GM18867 (cell line): ENCODE results near the gene CYP1B1.
"Not testable (repeated sequence)": the region's sequence is repeated elsewhere in the genome, so short reads cannot be mapped to it uniquely, and the experiment has no call there.

Experiments
- ATAC-seq: cut with Tn5 transposase; IDR thresholded peaks from one replicate; pipeline ENCODE4 v1.9.1; 2021; ENCODE audit warnings: mild to moderate bottlenecking, moderate library complexity; ENCODE audit not compliant: unreplicated experiment

CYP1B1 gene

DNA sequence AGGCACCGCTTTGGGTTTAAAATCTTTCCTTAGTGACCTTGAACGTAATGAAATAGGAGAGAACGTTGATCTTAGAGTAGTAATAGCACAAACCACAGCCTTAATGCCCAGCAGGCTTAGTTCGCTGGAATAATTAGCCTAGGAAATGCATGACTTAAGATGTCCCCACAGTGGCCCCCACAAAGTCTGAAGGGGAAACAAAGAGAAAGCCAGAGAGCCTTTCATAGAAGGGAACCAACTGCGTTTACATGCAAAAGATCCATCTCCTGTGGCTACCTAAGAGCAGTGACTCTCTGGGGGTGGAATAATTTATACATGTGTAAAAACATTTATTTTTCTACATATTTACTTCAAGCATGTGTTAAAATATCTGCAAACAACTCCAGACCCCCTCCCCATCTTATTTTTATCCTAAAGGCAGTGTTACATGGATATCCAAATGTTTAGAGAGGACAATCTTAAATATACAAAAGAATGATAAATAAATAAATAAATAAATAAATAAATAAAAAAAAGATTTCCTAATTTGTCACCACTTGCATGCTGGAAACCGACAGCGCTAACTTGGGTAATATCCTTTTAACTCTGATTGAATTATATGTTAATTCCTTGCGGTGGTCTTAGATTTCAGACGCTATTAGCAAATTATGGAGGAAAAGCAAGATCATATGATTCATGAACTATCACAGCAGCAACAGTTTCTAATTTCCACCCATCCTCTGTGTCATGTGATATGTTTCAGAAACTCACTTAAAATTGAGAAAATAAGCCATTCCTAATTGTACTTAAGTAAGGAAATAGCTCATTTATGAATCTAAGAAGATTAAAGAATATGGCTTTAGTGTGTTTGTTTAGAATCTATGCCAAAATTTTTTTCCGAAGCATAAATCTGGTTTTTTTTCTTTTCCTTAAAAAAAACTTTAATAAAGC, 23.4 kb upstream of the CYP1B1 start:
- ATAC-seq = no peak

DNA sequence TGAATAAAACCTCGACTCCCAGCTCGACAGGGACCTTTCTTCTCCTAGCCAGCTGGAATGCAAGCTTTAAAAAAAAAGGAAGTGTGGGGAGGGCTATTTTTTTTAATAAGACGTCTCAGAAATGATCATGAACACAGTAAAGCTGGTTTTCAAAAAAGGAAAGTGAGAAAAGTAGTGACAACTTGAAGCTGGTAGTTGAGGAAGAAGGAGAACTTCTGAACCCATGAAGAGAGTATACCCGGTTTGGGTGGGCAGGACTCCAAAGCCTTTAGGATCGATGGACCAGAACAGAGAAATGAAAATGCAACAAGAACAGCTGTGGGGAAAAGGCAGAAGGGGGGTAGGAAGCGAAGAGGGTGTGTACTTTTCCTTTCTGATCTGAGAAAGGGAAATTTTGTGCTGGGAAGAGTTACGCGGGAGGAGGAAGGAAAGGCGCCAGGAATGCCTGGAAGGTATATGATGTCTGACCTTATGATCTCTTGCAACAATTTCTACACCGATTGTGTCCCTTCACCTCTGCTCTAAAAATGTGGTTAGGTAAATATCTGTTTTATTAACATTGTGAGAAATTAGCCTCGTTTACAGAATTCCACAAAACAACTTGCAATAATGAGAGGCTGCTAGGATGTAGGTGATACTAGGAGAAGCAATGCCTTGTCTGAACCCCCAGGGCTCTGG, 22.6 kb upstream of the CYP1B1 start:
- no peak for ATAC-seq

DNA sequence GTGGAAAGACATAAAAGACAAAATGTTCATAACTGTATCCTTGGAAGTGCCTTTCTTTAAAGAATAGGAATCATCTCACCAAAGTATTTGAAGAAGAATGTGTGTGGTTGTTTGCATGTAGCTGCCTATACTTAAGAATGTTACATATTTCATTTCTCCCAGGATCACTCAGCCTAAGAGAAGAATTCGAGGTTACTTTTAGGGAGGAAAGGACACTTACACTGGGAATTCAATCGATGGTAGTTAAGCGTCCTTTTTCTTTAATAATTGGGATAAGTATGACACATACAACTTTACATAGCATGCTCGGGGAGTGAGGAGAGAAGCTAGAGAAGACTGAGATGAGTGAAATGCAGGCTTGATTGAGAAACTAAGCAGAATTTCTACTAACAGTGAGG, 22.0 kb upstream of the CYP1B1 start:
- ATAC-seq = no peak

DNA sequence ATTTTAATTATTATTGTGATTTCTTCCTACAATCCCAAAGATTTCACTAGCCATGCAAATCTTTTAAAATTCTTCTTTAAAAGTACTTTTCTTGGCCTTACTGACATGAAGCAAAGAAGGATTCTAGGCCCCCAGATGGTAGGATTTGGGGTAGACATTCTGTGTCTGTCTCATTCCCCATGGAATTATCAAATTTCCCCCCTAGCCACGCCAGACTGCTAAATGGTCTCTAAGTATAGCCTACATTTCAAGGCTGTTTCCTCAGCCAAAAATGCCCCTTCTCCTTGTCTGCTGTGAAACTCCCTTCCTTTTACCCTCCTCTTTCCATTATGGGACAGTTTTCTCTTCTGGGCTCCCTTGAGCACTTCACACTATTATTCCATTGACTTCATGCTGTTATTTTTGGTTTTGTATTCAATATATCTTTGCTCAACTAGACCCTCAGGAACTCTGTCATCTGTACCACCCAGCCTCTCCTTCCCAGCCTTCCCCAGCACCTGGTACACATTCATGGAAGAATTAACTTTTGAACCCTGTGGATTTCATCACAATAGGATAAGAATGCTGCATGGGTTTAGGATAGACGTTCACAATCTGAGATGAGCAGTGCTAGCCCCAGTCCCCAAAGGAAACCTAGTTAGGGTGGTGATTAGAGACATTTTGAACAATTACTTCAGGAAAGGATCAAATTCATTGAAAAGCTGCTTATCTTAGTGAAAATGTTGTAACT, 21.5 kb upstream of the CYP1B1 start:
- no peak for ATAC-seq

DNA sequence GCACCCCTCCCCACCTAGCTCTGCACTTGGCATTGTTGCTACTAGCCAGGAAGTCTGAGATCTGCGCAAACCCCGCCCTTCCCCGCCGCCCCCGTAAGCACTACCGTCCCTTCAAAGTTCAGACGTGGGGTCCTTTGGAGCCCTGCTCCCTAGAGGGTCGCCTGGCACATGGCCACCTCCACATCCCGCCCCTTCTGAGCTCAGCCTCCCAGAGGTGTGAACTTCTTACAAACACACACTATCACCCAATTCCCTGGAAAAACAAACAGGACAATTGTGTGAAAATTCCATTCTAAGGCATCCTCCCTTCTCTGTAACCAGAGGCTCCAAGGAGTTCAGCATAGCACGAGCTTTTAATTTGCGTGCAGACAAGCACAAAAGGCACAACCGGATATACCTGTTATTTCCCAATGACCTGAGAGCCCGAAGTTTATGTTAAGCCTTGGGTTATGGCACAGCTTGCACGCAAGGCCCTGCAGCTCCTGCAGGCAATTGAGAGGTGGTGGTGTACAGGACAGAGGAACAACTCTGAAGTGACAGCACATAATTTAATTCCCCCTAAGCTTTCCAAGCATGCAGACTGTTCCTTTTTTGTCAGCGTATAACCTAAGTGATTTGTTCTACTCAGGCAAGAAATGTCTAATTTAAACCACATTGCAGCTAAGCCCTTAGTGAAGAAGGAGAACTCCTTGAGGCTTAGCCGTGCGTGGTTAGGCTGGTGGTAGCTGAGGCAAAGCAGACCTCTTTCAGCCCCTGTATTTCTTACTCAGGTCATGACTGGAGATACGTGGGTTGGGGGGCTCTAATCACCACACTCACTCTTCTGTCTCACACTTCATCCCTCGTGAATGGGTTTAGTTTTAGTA, 20.3 kb upstream of the CYP1B1 start:
- no peak for ATAC-seq

DNA sequence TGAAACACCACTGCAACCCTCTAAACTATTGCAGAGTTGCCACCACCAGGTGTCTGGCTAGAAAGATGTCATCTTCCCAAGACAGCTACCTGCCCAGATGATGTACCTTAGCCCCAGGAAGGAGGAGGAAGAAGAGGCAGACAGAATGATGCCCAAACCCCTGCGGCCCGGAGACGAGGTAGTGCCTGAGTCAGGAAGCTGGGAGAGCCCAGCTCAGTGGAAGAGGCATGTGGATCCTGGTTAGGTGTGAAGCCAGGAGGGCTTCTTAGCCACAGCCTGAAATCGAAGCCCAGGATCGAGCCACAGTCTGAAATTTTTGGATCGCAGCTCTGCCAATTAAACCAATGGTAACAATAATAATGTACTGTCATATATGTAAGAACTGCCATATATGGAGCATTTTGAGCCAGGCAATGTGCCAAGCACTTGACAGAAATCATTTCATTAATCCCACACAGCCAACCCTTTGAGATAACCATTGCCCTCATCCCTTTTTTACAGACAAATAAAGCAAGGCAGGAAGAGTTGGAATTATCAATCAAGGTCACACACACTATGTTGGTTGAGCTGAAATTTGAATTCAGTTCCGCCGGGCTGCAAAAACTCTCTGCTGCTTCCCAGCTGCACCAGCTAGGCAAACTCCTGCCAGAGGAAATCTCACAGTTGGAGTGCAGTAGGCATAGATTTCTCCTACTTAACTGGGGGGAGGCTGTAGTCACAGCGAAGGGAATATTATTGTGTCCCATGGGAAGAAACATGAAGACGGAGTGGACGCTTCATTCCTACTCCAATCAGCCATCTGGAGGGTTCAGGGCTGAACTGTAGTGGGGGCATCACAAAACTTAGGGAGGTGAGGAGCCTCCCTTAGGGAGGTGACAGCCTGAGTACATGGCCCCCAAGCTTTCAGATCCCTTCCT, 19.4 kb upstream of the CYP1B1 start:
- no peak for ATAC-seq

DNA sequence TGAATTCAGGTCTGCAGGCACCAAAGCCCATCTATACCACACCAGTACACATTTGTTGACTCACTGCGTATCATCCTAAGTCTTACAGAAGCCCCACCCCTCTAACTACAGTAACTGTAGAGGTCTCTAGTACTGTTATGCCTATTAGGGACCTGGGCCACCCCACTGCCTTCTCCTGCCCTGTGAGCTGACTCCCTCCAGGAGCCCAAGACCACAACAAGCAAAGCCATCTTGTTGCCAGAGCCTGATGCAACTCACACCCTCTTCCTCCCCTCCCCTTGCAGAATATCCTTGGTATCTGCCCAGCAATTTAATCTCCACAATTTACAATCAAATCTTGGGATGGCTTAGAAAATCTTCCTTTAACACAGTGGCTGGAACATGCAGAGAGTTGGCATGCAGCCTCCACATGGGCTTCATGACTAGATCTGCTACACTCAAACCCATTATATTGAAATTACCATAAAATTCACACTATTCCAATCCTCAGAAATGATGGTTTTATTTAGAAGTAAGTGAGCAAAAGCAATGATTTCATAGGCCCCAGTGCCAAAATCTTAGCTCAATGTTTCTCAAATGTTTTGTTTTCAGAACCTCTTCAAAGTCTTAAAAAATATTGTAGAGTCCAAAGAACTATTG, 17.7 kb upstream of the CYP1B1 start:
- no peak for ATAC-seq

DNA sequence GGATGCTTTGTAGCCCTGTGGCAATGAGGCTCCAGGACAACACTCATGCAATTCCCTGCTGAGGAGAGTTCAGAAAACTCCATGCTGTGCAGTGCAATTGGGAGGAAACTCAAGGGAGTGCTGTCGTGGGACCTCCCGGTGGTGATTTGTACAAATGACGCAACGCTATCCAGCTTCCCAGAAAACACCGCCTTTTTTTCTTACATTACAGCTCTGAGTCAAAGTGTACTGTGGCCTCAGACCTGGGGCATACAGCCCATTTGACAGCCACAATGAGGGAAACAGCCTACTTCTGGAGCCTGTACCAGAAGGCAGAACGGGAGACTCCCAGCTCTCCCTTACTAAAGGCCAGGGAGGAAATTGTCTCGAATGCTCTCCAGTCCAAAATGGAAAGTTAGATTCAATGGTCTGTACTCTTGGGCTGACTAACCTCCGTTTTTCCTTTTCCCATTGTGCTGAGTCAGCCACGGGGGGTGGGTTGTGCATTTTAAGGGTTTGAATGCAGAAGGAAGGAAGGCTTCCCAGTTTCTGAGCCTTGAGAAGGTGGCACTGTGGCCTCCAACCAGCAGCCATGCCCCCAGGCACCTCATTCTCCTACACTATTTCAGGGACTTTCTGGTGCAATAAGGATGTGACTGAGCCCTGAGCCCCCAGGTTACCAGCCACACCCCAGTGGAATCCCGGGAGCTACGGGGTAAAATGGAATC, 16.4 kb upstream of the CYP1B1 start:
- ATAC-seq = no peak

DNA sequence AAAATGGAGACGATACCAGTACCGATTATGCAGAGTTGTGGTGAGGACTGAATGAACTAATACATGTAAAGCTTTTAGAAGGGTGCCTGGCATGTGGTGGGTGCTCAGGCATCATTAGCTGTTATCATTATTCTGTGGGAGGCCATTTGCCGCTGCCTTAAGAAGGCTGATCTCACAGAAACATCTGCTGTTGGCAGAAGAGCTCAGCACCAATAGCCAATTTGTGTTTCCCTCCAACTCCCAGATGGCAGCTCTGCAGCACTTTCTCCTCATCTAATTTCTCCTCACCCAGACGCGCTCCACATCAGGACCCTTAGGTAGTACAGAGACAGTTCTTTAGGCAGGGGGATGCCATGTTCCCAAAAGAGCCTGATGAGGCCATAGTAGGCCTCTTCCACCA, 15.8 kb upstream of the CYP1B1 start:
- no peak for ATAC-seq

DNA sequence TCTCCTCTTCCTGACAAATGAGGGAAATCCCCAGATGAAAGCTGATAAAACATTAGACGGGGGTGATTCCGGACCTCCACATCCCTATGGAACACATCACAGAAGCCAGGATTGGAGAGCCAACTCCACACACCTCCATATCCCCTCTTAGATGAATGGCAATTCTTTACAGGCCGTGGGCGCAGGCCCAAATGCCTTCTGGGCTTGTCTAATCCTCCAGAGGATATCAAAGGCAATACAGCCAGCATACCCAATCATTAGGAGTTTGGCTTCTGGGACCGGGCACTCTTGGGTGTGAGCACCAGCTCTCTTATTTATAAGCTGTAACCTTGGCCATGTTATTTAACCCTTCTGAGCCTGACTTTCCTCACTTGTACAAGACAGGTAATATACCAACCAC, 15.0 kb upstream of the CYP1B1 start:
- ATAC-seq = no peak

DNA sequence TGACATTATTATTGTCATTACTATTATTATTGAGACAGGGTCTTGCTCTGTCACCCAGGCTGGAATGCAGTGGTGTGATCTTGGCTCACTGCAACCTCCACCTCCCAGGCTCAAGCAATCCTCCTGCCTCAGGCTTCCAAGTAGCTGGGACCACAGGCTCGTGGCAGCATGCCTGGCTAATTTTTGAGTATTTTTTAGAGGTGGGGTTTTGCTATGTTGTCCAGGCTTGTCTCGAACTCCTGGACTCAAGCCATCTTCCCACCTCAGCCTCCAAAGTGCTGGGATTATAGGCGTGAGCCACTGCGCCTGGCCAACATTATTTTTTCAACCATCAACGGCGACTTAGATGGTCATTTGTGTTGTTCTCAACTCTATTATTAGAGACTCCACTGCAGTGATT, 14.3 kb upstream of the CYP1B1 start:
- not testable (repeated sequence) for ATAC-seq

DNA sequence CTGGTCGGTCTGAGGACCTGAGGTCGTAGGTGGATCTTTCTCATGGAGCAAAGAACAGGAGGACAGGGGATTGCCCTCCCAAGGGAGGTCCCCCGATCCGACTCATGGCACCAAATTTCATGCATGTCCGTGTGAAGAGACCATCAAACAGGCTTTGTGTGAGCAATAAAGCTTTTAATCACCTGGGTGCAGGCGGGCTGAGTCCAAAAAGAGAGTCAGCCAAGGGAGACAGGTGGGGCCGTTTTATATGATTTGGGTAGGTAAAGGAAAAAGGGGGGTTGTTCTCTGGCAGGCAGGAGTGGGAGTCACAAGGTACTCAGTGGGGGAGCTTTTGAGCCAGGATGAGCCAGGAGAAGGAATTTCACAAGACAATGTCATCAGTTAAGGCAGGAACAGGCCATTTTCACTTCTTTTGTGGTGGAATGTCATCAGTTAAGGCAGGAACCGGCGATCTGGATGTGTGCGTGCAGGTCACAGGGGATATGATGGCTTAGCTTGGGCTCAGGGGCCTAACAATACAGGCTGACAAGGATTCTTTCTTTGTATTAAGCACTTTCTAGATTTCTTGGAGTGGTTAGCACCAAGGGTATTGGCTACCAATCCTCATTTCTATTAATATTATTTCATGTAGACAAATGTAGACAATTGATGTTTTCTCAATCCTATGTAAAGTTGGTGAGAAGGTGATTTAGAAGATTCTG, 10.2 kb upstream of the CYP1B1 start:
- ATAC-seq = not testable (repeated sequence)

DNA sequence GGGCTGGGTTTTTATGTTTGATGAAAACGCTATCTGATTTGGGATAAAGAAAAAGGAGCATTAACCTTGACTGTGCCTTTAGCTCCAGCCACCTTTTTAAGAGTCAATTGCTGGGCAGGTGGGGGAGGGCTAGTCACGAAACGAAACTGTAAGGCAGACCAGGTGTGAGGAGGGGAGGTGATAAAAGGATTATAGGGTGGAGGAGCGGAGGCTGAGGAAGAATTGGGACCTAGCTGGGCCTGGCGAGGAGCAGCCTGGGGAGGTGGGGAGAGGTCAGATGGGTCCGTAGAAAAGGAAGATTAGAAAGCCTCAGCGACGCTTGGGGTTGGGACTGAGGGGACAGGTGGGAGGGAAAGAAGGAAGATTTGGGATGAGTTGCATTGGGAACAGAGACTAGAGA, 8.6 kb upstream of the CYP1B1 start:
- not testable (repeated sequence) for ATAC-seq

DNA sequence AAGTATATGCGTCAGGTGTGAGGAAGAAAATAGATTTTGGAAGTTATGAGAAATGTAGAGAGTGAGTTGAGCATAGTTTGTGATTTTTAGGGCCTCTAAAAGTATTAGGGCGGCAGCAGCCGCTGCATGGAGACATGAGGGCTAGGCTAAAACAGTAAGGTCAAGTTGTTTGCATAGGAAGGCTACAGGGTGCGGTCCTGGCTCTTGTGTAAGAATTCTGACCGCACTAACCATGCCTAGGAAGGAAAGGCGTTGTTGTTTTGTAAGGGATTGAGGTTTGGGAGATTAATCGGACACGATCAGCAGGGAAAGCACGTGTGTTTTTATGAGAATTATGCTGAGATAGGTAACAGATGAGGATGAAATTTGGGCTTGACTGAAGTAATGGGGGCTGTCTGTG, 6.8 kb upstream of the CYP1B1 start:
- ATAC-seq = not testable (repeated sequence)

DNA sequence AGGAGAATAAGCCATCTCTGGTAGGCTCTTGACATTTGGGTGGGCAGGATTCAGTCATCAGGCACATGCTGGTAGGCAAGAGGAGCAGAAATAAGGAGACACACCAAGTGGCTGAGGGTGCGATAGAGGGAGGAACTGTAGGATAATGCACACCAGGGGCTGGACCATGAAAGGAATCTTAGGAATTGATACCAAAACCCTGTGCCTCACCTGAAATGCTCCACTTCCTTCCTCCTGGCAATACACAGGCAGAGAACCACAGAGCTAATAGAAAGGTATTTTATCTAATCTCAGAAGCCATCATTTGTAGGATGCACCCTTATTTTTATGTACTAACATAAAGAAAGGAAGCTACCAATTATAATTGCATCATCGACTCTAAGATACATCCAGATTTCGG, 4.4 kb upstream of the CYP1B1 start:
- ATAC-seq = no peak

DNA sequence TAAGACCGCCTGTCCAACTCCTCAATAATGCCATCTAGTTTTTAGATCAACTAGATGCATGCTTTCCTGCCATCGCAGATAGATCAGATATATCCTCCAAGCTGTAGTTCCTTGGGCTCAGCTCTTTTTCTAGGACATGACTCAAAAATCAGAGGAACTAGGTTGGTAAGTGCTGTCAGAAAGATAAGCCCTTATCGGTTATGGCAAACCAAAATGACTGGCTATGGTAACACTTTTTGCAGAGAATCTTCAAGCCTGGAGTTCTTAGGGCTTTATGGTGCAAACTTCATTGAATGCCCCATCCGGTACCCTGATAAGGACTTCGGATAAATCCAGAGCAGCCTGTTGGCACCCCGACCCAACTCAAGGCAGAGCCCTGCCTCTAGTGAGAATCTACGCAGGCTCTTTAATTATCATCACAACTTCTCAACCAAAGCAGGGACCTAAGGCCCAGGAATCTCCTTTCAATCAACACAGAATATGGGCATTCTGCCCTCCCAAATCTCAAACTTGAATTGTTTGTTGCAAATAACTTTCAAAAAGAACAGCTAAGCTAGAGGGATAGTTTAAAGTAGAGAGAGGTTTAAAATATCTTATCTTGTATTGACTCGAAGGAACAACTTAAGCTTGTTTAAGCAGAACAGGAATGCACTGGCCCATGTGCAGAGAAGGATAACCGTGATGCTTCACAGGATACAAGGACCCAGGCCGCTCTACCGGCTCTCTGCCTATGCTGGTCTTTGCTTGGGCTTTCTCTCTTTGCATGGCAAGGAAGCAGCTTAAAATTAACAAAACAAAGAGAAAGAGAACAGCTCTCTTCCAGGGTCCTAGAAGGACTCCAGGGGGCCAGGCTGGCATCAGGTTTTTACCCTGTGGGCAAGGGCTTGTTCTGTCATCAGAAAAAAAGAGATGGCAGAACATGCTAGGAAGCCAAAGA, 3.4 kb upstream of the CYP1B1 start:
- no peak for ATAC-seq

DNA sequence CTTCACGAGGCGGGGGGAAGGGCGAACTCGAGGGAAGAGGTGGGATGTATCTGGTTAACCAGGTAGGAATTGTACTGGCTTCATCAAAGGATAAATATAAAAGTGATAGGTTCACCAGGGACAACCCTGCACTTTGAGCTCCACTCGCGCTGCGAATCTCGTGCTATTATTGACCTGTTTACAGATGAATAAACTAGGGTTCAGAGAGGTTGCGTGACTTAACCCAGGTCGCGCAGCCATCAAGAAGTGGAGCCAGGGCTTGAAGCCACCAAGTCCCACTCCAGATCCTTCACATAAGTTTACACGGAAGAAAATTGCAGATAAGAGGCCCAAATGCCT, 1.4 kb upstream of the CYP1B1 start:
- no peak for ATAC-seq
